WI38 (cell line): ENCODE results near the gene SLC6A20.

Experiments used
- H3K4me3 ChIP-seq: 2 replicates; pipeline ENCODE4 v1.5.1; 2011; ENCODE audit warnings: low read depth, mild to moderate bottlenecking, control low read depth, low read length
- CTCF ChIP-seq: IDR thresholded peaks from 2 replicates; pipeline ENCODE4 v1.5.1; 2012; ENCODE audit warnings: low read depth, mild to moderate bottlenecking, control low read depth, low read length

The SLC6A20 gene

GRCh38 chr3:45724911-45725310 is 71.4 kb downstream of the SLC6A20 start:
- no peak for TF ChIP-seq CTCF
- H3K4me3 ChIP-seq = no peak overlapping the region

GRCh38 chr3:45719655-45720487 is 76.5 kb downstream of the SLC6A20 start:
- no peak overlapping the region for H3K4me3 ChIP-seq
- no peak for TF ChIP-seq CTCF

GRCh38 chr3:45716790-45717336 is 79.5 kb downstream of the SLC6A20 start:
- no peak for TF ChIP-seq CTCF
- no peak overlapping the region for H3K4me3 ChIP-seq

GRCh38 chr3:45715945-45716344 is 80.4 kb downstream of the SLC6A20 start:
- H3K4me3 ChIP-seq = no peak overlapping the region
- TF ChIP-seq CTCF = no peak

- TF ChIP-seq CTCF = no peak
- H3K4me3 ChIP-seq = no peak overlapping the region
Measured at GRCh38 chr3:45712434-45713110, 83.8 kb downstream of the SLC6A20 start.

- TF ChIP-seq CTCF = no peak
- no peak overlapping the region for H3K4me3 ChIP-seq
Measured at GRCh38 chr3:45711931-45712330, 84.4 kb downstream of the SLC6A20 start.
